Measurements from ENCODE around the gene TMEM63C.

TMEM63C gene

DNA sequence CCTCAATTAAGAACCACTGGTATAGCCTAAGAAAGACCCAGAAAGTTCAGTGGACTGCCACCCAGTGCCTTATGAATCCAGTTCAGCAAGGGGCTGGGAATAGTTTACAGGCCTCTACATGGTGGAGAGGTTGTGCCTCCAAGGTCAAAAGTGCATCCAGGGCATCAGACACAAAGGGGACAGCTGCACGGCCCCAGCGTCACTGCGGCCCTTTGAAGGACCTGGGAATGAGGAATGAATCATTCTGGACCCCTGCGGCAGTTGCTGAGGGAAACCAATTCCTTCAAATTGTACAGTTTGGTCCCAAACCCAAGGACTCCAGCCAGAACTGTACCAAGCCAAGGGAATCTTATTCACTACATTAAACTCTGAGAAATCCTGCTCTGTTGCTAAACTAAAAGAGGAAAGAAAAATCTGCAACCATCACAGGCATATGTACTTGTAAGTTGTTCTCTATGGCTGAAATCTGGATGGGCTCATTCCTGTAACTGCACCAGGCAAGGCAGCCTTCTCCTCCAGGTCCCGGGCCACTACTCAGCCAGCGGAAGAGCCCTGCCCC lies 100.3 kb downstream of the TMEM63C start:
- no peak for DNase-seq

DNA sequence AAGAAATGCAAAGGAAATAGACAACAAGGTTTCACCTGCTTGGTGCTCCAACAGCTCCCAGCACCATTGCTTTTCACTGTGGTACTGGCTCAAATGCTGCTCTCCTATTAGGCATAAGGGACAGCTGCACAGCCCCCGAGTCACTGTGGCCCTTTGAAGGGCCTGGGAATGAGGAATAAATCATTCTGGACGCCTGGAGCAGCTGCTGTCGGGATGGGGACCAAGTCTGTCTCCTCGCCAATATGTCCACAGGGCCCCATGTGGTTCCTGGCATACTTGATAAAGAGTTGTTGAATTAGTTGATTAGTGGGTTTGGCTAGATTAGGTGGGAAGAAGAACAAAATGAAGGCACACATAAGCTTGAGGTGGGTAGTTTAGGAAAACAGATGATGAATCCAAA lies 102.5 kb downstream of the TMEM63C start:
- no peak for DNase-seq

DNA sequence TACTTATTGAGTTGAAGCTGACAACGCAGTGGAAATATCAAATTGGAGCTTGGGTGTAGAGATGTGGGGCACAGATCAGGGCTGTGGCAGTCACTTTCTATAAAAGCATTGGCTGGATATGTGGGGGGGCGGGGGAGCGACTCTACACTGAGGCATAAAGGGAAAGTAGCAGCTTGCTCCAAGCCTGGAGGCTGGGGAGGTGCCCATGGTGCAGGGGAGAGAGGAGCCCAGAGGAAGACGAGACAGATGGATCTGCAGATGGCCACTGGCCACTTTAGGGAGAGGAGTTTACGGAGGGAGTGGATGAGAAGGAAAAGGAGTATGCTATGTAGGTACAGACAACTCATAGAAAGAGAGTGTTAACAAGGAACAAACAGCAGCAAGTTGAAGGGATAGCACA lies 102.9 kb downstream of the TMEM63C start:
- no peak for DNase-seq

DNA sequence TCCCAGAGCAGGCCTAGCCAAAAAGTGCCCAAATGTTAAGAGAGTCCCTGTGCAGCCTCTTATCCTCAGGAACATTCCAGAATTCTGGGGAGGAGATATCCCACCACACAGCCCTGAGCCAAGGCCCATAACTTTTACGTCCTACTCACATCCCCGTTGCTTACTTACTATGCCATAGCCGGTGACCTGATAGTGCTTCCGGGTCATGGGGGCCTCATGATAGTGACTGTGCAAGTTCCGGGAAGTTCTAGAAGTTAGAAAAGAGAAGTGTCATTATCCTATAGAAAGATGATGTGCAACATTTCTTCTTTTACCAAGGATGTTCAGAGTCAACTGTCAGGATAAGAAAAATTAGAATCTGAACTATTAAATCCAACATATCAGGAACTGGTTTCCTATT lies 105.0 kb downstream of the TMEM63C start:
- no peak for DNase-seq

DNA sequence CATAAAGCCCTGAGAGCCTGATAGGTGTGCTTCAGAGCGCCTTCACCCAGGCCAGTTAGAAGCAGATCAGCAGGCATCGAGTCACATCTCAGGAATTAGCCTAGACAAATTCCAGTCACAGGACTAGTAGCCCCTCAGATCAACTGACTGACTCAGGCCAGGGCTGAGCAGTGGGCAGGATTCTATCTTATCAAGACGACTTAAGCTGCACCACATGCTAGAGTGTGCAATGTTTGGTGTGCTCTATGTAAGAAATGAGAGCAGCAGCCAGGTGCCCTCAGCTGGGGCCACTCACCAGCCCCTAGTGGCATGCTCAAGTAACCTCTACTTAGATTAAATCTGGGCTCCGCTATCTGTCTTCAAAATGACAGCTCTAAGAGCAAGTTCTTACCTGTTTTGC lies 109.1 kb downstream of the TMEM63C start:
- DNase-seq, result no peak

DNA sequence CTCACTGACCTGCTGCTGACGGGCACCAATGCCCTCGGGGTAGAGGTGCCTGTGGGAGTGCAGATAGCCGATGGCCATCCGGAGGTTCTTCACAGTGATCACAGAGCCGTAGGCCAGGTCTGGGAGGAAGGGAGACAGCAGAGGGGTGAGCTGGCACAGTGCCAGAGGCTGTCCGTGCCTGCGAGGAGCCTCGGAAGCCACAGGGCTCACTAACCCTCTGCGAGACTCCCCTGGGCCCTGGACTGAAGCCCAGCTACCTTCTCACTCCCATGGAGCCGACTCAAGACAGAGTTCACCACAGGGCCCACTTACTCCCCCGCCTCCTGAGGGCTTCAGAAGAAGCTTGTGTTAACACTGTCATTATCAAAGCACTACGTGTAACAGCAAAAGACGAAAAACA lies 114.6 kb downstream of the TMEM63C start:
- DNase-seq, result no peak

DNA sequence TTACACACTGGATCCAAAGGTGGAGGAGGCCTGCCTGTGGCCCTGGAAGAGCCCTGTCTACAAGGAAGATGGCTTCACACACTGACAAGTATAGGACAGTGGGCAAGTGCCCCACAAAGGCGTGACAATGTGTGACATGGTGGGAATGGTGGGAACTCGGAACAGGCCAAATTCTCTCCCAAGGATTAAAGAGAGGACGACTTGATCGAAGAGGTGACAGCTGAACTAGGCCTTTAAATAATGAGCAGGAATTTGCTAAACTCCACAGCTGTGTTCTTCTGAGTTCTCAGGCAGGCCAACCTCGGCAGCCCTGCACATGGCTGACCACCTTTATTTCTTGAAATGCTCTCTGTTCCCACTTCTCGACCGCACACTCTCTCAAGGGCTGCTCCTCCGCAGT lies 115.3 kb downstream of the TMEM63C start:
- DNase-seq, result no peak

DNA sequence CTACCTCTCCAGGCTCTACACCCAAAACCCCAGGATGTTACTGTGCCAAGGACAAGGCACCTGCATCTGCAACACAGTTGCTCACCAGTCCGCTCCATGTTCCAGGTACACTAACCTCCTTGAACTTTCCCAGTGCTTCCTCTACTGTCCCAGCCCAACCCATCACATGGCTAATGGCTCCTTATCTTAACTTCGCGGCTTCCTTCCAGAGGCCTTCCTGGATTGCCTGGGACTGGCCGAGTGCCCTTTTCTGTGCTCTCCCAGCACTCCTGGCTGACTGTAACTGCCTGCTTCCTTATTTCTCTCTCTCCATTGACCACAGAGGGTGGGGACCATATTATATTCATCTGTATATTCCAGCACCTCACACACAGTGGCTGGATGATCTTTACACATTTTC lies 118.2 kb downstream of the TMEM63C start:
- no peak for DNase-seq

DNA sequence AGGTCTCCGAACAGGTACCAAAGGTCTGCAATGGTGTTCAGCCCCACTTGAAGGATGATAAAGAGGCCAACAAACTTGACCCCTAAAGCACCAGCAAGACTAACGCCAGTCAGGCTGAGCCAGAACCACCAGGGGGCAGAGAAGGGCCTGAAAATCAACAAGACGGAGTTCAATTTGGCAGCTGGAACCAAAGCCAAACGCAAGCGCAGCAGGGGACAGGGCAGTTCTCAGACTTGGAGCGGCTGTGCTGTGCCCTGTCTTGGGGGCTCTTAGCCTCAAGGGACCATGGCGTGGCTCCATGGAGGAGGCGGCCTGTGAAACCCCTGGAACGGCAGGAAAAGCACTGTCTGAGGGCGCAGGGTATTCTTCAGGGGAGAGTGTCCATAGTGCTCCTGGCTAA lies 119.5 kb downstream of the TMEM63C start:
- peak; percentile 41 to 46 for DNase-seq

DNA sequence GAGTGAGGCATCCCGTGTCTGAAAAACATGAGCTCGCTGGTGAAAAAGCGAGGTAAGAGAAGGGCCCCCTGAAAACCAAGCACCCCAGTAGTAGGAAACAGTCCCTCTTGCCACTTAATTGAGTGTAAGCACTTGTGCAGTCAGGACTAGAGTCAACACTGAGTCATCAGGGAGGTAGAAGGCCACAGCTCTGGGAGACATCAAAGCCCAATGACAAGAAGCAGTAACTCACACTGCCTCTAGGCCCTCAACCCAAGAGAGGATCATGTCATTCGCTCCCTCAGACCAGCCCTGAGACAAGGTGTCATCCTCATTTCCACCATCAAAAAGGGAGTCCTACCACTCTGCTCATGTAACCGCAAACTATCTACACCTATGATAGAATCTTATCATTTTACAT lies 121.3 kb downstream of the TMEM63C start:
- DNase-seq, result peak in 1 of 2 donors; percentile 15

DNA sequence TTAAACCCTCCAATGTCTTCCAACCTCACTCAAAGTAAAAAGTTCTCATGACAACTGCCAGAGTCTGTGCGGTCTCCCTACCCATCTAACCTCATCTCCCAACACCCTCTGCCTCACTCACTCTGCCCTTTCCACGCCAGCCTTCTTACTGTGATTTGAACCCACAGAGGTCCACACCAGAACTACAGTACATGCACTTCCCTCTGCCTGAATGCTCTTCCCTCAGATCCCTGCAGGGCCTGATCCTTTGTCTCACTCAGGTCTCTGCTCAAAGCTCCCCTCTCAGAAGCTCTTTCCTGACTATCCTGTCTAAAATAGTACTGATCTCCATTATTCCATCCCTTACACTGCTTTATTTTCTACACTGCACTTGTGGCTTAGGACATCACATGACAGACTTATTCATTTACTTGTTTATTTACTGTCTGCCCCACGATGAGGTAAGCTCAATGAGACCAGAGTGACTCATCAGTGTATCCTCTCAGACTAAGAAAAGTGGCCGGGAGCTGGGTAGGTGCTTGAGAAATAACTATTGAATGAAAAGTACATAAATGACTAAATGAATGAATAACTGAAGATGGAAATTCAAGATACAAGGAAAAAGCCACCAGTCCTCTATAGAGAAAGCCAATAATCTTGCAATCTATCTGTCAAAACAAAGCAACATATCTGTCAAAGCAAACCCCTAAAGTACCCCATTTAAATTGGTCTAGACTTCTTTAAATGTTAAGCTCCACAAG lies 122.0 kb downstream of the TMEM63C start:
- DNase-seq, result no peak

DNA sequence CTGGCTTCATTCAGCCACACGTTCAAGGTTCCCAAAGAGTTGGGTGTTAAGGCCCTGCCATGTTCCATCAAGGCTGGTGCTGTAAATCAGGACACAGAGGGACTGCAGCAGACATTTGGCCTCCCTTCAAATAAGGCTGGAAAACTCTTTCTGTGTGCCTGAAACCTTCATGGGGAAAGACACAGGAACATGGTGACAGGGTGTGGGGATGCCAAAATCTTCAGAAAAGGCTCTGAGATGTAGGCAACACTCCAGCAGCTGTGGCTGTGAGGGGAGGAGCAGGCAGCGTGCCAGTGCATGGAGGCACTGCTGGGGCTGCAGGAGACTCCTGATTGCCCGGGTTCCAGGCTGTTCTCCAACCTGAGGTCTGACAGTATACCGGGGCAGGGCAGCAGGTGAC lies 124.1 kb downstream of the TMEM63C start:
- no peak for DNase-seq

DNA sequence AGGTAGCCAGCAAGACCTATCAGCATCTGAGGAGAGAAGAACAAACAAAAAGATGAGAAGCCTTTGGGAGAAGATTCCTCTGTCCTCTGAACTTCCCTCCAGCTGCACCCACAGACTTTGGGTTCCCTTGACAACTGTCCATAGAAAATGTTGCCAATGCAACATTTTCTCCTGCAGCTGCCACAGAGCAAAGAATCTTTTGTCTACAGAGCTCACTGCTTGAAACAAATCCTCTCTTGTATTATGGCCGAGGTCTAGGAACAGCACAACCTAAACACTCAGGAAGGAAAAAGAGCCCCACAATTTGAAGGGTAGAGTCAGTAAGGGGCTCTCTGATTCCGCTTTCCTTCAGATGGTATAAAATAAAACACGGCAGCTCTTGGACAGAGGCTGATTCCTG lies 124.8 kb downstream of the TMEM63C start:
- no peak for DNase-seq

DNA sequence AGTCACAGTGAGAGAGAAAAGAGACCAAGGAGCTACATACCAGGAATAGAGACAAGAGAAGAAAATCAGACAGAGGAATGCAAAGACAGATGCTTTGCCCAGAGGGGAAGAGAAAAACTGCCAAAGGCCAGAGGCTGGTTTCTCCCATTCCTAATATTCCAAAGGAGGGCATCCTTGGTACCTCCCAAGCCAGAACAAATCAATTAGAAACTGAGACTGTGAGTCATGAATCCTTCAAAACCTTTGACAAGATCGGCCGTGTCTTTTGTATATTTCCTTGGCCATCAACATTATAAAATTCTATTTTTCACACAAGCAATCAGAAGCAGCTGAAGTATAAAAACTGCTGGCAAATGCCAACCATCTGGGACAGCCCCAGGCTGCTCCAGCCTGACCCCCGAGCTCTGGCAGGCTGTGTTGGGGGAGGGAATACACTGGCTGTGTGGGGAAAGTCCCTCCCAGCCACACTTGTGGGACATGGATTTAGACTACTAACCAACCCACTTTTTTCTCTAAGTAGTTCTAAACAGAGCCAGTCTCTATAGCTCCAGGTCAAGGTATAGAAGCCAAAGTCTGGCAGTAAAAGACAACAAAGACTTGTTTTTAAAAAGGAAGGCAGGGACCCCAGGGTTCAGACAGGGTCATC lies 125.4 kb downstream of the TMEM63C start:
- DNase-seq, result no peak
